NCI-H2081 treated with DMSO at 0.1 percent for 48 hours (cell line): ENCODE results near the gene EPHB2.

Experiments
- DNase-seq: peaks from one replicate; lab custom pipeline; 2025; lab: John Stamatoyannopoulos, UW

The EPHB2 gene

GRCh38 chr1:22803833-22804232 lies 93.2 kb downstream of the EPHB2 start:
- DNase-seq = no peak

- DNase-seq = no peak
These were observed 93.8 kb downstream of the EPHB2 start for GRCh38 chr1:22804406-22804805.

- DNase-seq = no peak
These were observed 94.5 kb downstream of the EPHB2 start for GRCh38 chr1:22804969-22805671.

GRCh38 chr1:22805672-22806038 lies 95.0 kb downstream of the EPHB2 start:
- no peak for DNase-seq

GRCh38 chr1:22806584-22806983 lies 95.9 kb downstream of the EPHB2 start:
- DNase-seq = peak; percentile 85

- DNase-seq = no peak
These were observed 96.7 kb downstream of the EPHB2 start for GRCh38 chr1:22807340-22807739.

GRCh38 chr1:22808186-22808675 lies 97.6 kb downstream of the EPHB2 start:
- no peak for DNase-seq

GRCh38 chr1:22808676-22809483 lies 98.2 kb downstream of the EPHB2 start:
- DNase-seq = no peak

GRCh38 chr1:22809783-22810182 lies 99.1 kb downstream of the EPHB2 start:
- no peak for DNase-seq

GRCh38 chr1:22810378-22810777 lies 99.7 kb downstream of the EPHB2 start:
- DNase-seq = no peak

GRCh38 chr1:22812092-22812880 lies 101.6 kb downstream of the EPHB2 start:
- DNase-seq = no peak

GRCh38 chr1:22812993-22813790 lies 102.6 kb downstream of the EPHB2 start:
- no peak for DNase-seq

- no peak for DNase-seq
These were observed 103.8 kb downstream of the EPHB2 start for GRCh38 chr1:22814176-22815042.

GRCh38 chr1:22815043-22815365 lies 104.4 kb downstream of the EPHB2 start:
- no peak for DNase-seq

- no peak for DNase-seq
These were observed 104.9 kb downstream of the EPHB2 start for GRCh38 chr1:22815421-22816066.

- no peak for DNase-seq
These were observed 105.6 kb downstream of the EPHB2 start for GRCh38 chr1:22816067-22816775.

GRCh38 chr1:22816803-22817202 lies 106.2 kb downstream of the EPHB2 start:
- DNase-seq = no peak

GRCh38 chr1:22817462-22817861 lies 106.8 kb downstream of the EPHB2 start:
- DNase-seq = no peak

- no peak for DNase-seq
These were observed 107.6 kb downstream of the EPHB2 start for GRCh38 chr1:22818061-22818770.
